Peyer's patch (tissue), 4 donors: ENCODE measurements around the gene NTN1. TPM values are rescaled to one million over a fixed set of nuclear protein-coding genes. Genes with fewer than 3 reads are reported as not detected.

Source experiments
- DNase-seq, 3 donors: peaks; one replicate each; pipeline ENCODE4 v3.0.0-alpha.2; 2017 to 2019
- H3K27ac ChIP-seq, 4 donors: fragments of 200-600 bp; sonication (generic); one replicate each; pipeline ENCODE4 v1.5.1; 2016 to 2019
- H3K27me3 ChIP-seq, 2 donors: fragments of 200-600 bp; sonication (generic); one replicate each; pipeline ENCODE4 v1.5.1; 2019
- H3K36me3 ChIP-seq, 3 donors: fragments of 200-600 bp; sonication (generic); one replicate each; pipeline ENCODE4 v1.5.1; 2016 to 2019
- H3K4me1 ChIP-seq, 4 donors: fragments of 200-600 bp; sonication (generic); one replicate each; pipeline ENCODE4 v1.5.1; 2016 to 2019
- H3K4me3 ChIP-seq, 4 donors: fragments of 200-600 bp; sonication (generic); 1 replicate in 3 of 4; 2 replicates in 1 of 4; pipeline ENCODE4 v1.5.1; 2016 to 2019; ENCODE audit warnings: mild to moderate bottlenecking in 1 of 4
- H3K9me3 ChIP-seq, 4 donors: fragments of 200-600 bp; sonication (generic); one replicate each; pipeline ENCODE4 v1.5.1; 2016 to 2019; ENCODE audit warnings: mild to moderate bottlenecking in 1 of 4
- POLR2A ChIP-seq, 2 donors: fragments of 450-650 bp; IDR thresholded peaks; one replicate each; pipeline ENCODE4 v1.5.1; 2017; ENCODE audit warnings: antibody characterized with exemption in 2 of 2, mild to moderate bottlenecking in 2 of 2, moderate library complexity in 2 of 2
- small RNA-seq, 2 donors: library from RNA; depleted of rRNA; stranded (forward); fragments of <200 nt; gene quantifications; one replicate each; pipeline ENCODE3, GENCODE V24; 2016
- total RNA-seq, 4 donors: library from RNA; depleted of rRNA; stranded (reverse); fragments of >200 nt; gene quantifications; one replicate each; pipeline ENCODE4 v1.1.0, GENCODE V29; 2016
- TF ChIP-seq, protein P1 (sequence below), 6 experiments: fragments of 450-650 bp in 4 of 6; fragments of 200-600 bp in 2 of 6; sonication (generic) in 1 of 6; IDR thresholded peaks; one replicate each; pipeline ENCODE4 v1.5.1; 2017 to 2019; ENCODE audit warnings: antibody characterized with exemption in 6 of 6, mild to moderate bottlenecking in 3 of 6, moderate library complexity in 1 of 6

Gene NTN1
- total RNA-seq, 4 donors from 2014 or later = 4.0 to 17.3 (median 10.9) TPM

DNA sequence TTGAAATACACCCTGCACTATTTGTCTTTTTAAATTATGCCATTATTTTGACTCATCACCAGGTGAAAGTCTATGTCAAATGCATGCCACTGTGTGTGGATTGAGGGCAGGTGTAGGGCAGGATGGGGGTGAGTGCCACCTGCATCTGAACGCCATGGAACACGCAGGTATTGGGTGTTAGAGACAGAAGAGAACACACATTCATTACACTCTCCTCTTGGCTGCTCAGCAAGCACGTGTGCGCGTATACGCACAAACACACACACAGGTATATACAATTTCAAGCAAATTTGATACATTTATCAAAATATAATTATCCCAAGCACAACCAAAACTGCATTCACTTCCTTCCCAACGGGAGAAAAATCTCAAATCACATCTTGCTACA lies 268.9 kb downstream of the NTN1 start:
- Histone ChIP-seq H3K4me1 (no peaks in the 10 kb centered on the region), H3K36me3 (no peaks in the 10 kb centered on the region), H3K27me3 (no peaks in the 10 kb centered on the region), H3K27ac (no peak overlapping the region), H3K4me3 (no peak overlapping the region), H3K9me3 (no peaks in the 10 kb centered on the region)
- no peak for DNase-seq
- no peak for TF ChIP-seq POLR2A (IDR thresholded peaks at IDR 0.05)
- TF ChIP-seq, protein P1, sequence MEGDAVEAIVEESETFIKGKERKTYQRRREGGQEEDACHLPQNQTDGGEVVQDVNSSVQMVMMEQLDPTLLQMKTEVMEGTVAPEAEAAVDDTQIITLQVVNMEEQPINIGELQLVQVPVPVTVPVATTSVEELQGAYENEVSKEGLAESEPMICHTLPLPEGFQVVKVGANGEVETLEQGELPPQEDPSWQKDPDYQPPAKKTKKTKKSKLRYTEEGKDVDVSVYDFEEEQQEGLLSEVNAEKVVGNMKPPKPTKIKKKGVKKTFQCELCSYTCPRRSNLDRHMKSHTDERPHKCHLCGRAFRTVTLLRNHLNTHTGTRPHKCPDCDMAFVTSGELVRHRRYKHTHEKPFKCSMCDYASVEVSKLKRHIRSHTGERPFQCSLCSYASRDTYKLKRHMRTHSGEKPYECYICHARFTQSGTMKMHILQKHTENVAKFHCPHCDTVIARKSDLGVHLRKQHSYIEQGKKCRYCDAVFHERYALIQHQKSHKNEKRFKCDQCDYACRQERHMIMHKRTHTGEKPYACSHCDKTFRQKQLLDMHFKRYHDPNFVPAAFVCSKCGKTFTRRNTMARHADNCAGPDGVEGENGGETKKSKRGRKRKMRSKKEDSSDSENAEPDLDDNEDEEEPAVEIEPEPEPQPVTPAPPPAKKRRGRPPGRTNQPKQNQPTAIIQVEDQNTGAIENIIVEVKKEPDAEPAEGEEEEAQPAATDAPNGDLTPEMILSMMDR (IDR thresholded peaks at IDR 0.05) = no peak

DNA sequence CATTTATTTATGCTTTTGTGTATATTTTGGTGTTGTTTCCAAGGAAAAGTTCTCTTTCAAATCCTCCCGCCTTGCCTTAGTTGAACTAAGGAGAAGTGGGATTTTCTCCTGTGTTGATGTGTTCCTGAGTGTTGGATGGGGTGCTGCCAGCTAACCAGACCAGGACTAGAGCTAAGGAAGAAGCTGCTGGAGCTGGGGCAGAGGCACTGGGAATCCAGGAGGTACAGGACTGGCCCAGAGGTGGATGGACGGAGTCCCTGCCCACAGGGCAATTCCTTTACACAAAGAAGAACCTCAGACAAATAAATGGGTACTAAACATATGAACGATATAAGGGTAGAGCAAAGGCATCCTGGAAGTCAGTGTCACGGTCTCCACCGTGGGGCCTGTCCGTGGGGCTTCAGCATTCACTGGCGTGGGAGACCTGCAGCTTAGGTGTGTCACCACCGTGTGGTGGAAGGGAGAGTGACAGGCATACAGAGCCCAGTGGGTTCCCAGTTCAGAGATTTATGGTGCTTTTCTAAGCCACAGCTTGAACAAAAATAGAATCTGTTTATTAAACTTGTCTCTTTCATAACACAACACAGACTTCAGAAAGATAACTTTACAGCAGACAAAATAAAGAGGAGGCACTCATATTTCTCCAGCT lies 270.7 kb downstream of the NTN1 start:
- H3K9me3 ChIP-seq = no peaks in the 10 kb centered on the region
- H3K27ac ChIP-seq = peak overlapping the region in 2 of 4 donors; percentile 37 to 61
- no peak overlapping the region for H3K4me3 ChIP-seq
- no peaks in the 10 kb centered on the region for H3K4me1 ChIP-seq
- peak in 2 of 3 donors; percentile 50 to 63 for DNase-seq
- TF ChIP-seq POLR2A (IDR thresholded peaks at IDR 0.05) = no peak
- TF ChIP-seq, protein P1 (IDR thresholded peaks at IDR 0.05) = peak; percentile 12 to 73 (median 62)
- no peaks in the 10 kb centered on the region for H3K36me3 ChIP-seq
- H3K27me3 ChIP-seq = no peaks in the 10 kb centered on the region

DNA sequence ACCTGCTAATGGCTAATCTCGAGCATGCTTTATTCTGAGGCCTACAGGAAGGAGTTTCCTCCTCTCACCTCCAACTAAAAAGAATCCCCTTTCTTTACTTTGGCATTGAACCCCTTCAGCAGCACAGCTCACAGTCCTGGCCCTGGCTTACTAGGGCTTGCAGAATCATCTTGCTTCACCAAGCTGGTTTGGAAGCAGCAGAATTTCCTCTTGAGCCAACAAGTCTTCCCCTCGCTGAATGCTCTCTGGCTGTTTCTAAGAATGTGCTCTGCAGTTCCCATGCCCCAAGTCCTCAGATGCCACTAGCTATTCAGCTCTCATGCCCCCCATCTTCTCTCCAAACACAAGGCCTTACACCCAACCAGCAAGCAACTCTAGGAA lies 271.2 kb downstream of the NTN1 start:
- Histone ChIP-seq H3K27me3 (no peaks in the 10 kb centered on the region), H3K36me3 (no peaks in the 10 kb centered on the region), H3K27ac (peak overlapping the region in 2 of 4 donors; percentile 37 to 61), H3K4me3 (no peak overlapping the region), H3K4me1 (no peaks in the 10 kb centered on the region), H3K9me3 (no peaks in the 10 kb centered on the region)
- DNase-seq = no peak
- TF ChIP-seq, protein P1 (IDR thresholded peaks at IDR 0.05) = no peak
- TF ChIP-seq POLR2A (IDR thresholded peaks at IDR 0.05) = no peak

Small RNAs within 50 kb of the gene (small RNA-seq; reads per million reads assigned to genes)
- gene AC005695.3 = 0 reads per million in 2 donors

Other genes starting within 250 kb of the NTN1 start
- 1 to 10 TPM in 3 of 4 donors, not detected in 1; 1.2 to 3.2 (median 1.6) TPM for gene MFSD6L, start 222.1 kb upstream of the NTN1 start, total RNA-seq
- 10 to 100 TPM in 1 of 4 donors, 1 to 10 TPM in 2, under 1 TPM in 1; 0.88 to 14.9 (median 2.8) TPM for gene PIK3R6, start 153.8 kb upstream of the NTN1 start, total RNA-seq
- gene PIK3R5, start 55.8 kb upstream of the NTN1 start, total RNA-seq = 10 to 100 TPM in 2 of 4 donors, 1 to 10 TPM in 2; 6.3 to 74.3 (median 10.3) TPM